K562 (cell line): ENCODE measurements around the gene FAM168B.

Experiments used
- BMI1 ChIP-seq: fragments of 150-350 bp; IDR thresholded peaks from 2 replicates; pipeline ENCODE4 v1.6.1; 2014; ENCODE audit warnings: low read length
- ETS2 ChIP-seq: IDR thresholded peaks from 2 replicates; pipeline ENCODE4 v1.6.1; 2016; ENCODE audit warnings: borderline replicate concordance, missing genetic modification characterization, mild to moderate bottlenecking, moderate library complexity, missing compliant biosample characterization; ENCODE audit not compliant: poor library complexity, severe bottlenecking
- MTA1 ChIP-seq: fragments of 450-650 bp; IDR thresholded peaks from 2 replicates; pipeline ENCODE4 v1.6.1; 2017; ENCODE audit warnings: borderline replicate concordance
- NFIC ChIP-seq: fragments of 450-650 bp; IDR thresholded peaks from 2 replicates; pipeline ENCODE4 v1.6.1; 2017; ENCODE audit warnings: mild to moderate bottlenecking, inconsistent platforms
- POLR2A ChIP-seq: fragments of 450-650 bp; conservative IDR thresholded peaks from 2 replicates; pipeline ENCODE4 v1.6.1; 2016
- POLR2AphosphoS5 ChIP-seq: IDR thresholded peaks from 2 replicates; pipeline ENCODE4 v1.6.1; 2011; ENCODE audit warnings: mild to moderate bottlenecking, low read depth, low read length, moderate library complexity; ENCODE audit not compliant: control insufficient read depth, insufficient read depth
- STAG1 ChIP-seq: sonication (generic); formaldehyde crosslinking; IDR thresholded peaks from 2 replicates; pipeline ENCODE4 v1.5.0; 2020; ENCODE audit warnings: missing genetic modification reagents, borderline replicate concordance
- ZNF174 ChIP-seq: fragments of 250-450 bp; sonication (Bioruptor Pico); IDR thresholded peaks from 2 replicates; pipeline ENCODE4 v1.4.0; 2020; ENCODE audit warnings: mild to moderate bottlenecking
- ZNF444 ChIP-seq: fragments of 250-450 bp; sonication (Bioruptor Pico); IDR thresholded peaks from 2 replicates; pipeline ENCODE4 v1.4.0; 2020; ENCODE audit warnings: mild to moderate bottlenecking, moderate library complexity
- TF ChIP-seq, protein P1 (sequence below), 3 experiments: IDR thresholded peaks in 2 of 3; conservative IDR thresholded peaks in 1 of 3; 2 replicates each; pipeline ENCODE4 v1.5.1; 2011 to 2012; ENCODE audit warnings: low read length in 3 of 3, mild to moderate bottlenecking in 3 of 3, control low read depth in 2 of 3, improper control_type of control experiment in 1 of 3, inconsistent platforms in 1 of 3, low read depth in 1 of 3, mixed read lengths in 1 of 3, moderate library complexity in 1 of 3; ENCODE audit not compliant: insufficient read depth in 2 of 3

DNA sequence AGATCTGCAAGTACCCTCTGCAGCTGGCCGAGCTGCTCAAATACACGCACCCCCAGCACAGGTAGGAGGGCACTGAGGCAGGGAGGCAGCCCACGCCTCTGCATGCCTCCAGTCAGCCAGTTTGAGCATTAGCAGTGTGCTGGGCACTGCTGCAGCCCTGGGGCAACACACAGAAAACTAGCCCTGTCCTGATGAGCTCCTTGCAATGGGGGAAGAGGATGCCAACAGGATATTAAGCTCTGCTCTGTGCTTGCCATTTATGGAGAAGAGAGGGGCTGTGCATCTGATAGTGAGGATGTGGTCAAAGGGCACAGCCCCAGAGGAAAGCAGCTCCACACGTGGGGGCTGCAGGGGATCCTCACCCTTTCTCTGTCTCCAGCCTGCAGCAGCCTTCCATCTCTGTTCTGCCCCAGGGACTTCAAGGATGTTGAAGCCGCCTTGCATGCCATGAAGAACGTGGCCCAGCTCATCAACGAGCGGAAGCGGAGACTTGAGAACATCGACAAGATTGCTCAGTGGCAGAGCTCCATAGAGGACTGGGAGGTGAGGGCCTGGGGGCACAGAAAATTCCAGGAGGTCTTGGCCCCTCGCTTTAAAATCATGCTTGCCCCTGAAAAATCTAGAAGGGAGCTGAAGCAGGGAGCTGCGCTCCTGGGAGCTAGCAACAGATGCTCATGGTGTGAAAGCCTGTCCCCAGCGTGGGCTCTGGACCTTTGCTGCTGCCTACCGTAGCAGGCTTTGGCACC lies 51.7 kb downstream of the FAM168B start:
- no peak for TF ChIP-seq BMI1
- no peak for TF ChIP-seq ZNF444 (CRISPR knock-in tag)
- TF ChIP-seq ETS2, result no peak
- no peak for TF ChIP-seq POLR2AphosphoS5
- TF ChIP-seq, protein P1, sequence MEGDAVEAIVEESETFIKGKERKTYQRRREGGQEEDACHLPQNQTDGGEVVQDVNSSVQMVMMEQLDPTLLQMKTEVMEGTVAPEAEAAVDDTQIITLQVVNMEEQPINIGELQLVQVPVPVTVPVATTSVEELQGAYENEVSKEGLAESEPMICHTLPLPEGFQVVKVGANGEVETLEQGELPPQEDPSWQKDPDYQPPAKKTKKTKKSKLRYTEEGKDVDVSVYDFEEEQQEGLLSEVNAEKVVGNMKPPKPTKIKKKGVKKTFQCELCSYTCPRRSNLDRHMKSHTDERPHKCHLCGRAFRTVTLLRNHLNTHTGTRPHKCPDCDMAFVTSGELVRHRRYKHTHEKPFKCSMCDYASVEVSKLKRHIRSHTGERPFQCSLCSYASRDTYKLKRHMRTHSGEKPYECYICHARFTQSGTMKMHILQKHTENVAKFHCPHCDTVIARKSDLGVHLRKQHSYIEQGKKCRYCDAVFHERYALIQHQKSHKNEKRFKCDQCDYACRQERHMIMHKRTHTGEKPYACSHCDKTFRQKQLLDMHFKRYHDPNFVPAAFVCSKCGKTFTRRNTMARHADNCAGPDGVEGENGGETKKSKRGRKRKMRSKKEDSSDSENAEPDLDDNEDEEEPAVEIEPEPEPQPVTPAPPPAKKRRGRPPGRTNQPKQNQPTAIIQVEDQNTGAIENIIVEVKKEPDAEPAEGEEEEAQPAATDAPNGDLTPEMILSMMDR (IDR thresholded peaks at IDR 0.05 in 2 of 3, conservative IDR thresholded peaks at IDR 0.05 in 1 of 3; ENCODE audit: insufficient read depth in 2 of 3, low read depth in 1 of 3, low read length in 3 of 3), result no peak
- TF ChIP-seq MTA1, result no peak
- TF ChIP-seq ZNF174 (CRISPR knock-in tag), result no peak
- TF ChIP-seq NFIC, result no peak
- no peak for TF ChIP-seq STAG1 (CRISPR knock-in tag)
- TF ChIP-seq POLR2A, result no peak
